Progenitor cell of endocrine pancreas (in vitro differentiated cells): Measurements from ENCODE around the gene ZDHHC8. TPM values are rescaled to one million over a fixed set of nuclear protein-coding genes. Genes with fewer than 3 reads are reported as not detected.
A peak's percentile ranks its signal among the peaks of the same experiment; 100 is the strongest.

Source experiments
- DNase-seq: peaks from one replicate; pipeline ENCODE4 v3.0.0; 2021; ENCODE audit warnings: low spot score; ENCODE audit not compliant: unreplicated experiment
- H3K27ac Mint-ChIP-seq: 2 replicates; pipeline ENCODE4 v1.8.0; 2021; ENCODE audit warnings: mild to moderate bottlenecking, moderate library complexity, mixed read lengths
- H3K27me3 Mint-ChIP-seq: 2 replicates; pipeline ENCODE4 v1.8.0; 2021; ENCODE audit warnings: mixed read lengths
- H3K36me3 Mint-ChIP-seq: 2 replicates; pipeline ENCODE4 v1.8.0; 2022; ENCODE audit warnings: mixed read lengths; ENCODE audit not compliant: insufficient read depth
- H3K4me1 Mint-ChIP-seq: 2 replicates; pipeline ENCODE4 v1.8.0; 2021; ENCODE audit warnings: low read depth, mixed read lengths
- H3K4me3 Mint-ChIP-seq: 2 replicates; pipeline ENCODE4 v1.8.0; 2021; ENCODE audit warnings: low read depth, mild to moderate bottlenecking, moderate library complexity, mixed read lengths
- H3K9me3 Mint-ChIP-seq: 2 replicates; pipeline ENCODE4 v1.8.0; 2021; ENCODE audit warnings: low read depth, mixed read lengths
- CTCF ChIP-seq: fragments of 200-600 bp; sonication (generic); IDR thresholded peaks from one replicate; pipeline ENCODE4 v1.5.0; 2021; ENCODE audit warnings: antibody characterized with exemption, mild to moderate bottlenecking; ENCODE audit not compliant: unreplicated experiment
- total RNA-seq: library from RNA; stranded (reverse); gene quantifications from 2 replicates; pipeline ENCODE4 v1.2.1, GENCODE V29; 2021

The ZDHHC8 gene
- total RNA-seq, 1 donor from 2014 or later, result 82.1 TPM

- peaks cover 12% of the 10 kb centered on the region for H3K4me1 Mint-ChIP-seq
- H3K9me3 Mint-ChIP-seq, result no peaks in the 10 kb centered on the region
- H3K36me3 Mint-ChIP-seq, result peaks cover 6% of the 10 kb centered on the region
- peak overlapping the region; percentile 92 for H3K27ac Mint-ChIP-seq
- no peak for DNase-seq
- no peak for TF ChIP-seq CTCF
- no peaks in the 10 kb centered on the region for H3K27me3 Mint-ChIP-seq
- peak overlapping the region; percentile 87 for H3K4me3 Mint-ChIP-seq
These were observed 13.8 kb upstream of the ZDHHC8 start for GRCh38 chr22:20117633-20118299.

DNA sequence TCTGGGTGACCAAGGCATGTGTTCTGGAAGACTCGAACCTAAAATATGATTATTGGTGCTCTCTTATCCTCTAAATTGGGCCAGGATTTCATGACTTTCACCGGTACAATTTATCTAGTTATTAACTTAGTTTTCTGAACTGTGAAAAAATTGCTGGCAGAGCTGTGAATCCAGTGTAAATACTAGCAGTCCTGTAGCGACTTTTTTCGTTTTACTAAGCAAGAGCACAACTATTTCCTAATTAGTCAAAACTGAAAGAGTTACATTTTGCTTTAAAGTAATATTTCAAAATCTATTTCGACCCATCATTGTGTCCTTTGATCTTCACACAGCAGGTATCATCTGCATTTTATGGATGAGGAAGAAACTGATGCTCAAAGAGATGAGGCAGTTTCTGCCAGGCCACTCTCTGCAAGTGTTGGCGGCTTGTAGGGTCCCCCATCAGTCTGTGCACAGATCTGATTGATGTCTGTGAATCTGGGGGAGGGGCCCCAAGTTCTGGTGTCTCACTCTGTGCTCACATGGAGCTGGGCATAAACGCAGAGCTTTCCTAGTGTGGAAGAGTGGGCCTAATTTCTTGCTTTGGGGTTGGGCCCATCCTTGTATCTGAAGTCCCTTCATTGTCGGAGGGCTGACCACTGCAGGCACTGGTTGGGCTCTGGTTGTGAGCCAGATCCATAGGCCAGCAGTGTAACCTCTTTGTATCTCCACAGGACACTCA lies 13.1 kb upstream of the ZDHHC8 start:
- Mint-ChIP-seq H3K4me1 (peaks cover 12% of the 10 kb centered on the region), H3K27me3 (no peaks in the 10 kb centered on the region), H3K27ac (peak overlapping the region; percentile 92), H3K36me3 (peaks cover 6% of the 10 kb centered on the region), H3K9me3 (no peaks in the 10 kb centered on the region), H3K4me3 (peak overlapping the region; percentile 87)
- TF ChIP-seq CTCF, result no peak
- no peak for DNase-seq

GRCh38 chr22:20121856-20122415 lies 9.7 kb upstream of the ZDHHC8 start:
- H3K9me3 Mint-ChIP-seq, result no peaks in the 10 kb centered on the region
- peaks cover 8% of the 10 kb centered on the region for H3K36me3 Mint-ChIP-seq
- no peak overlapping the region for H3K4me3 Mint-ChIP-seq
- TF ChIP-seq CTCF, result no peak
- H3K27me3 Mint-ChIP-seq, result no peaks in the 10 kb centered on the region
- H3K4me1 Mint-ChIP-seq, result peaks cover 9% of the 10 kb centered on the region
- no peak for DNase-seq
- H3K27ac Mint-ChIP-seq, result no peak overlapping the region

DNA sequence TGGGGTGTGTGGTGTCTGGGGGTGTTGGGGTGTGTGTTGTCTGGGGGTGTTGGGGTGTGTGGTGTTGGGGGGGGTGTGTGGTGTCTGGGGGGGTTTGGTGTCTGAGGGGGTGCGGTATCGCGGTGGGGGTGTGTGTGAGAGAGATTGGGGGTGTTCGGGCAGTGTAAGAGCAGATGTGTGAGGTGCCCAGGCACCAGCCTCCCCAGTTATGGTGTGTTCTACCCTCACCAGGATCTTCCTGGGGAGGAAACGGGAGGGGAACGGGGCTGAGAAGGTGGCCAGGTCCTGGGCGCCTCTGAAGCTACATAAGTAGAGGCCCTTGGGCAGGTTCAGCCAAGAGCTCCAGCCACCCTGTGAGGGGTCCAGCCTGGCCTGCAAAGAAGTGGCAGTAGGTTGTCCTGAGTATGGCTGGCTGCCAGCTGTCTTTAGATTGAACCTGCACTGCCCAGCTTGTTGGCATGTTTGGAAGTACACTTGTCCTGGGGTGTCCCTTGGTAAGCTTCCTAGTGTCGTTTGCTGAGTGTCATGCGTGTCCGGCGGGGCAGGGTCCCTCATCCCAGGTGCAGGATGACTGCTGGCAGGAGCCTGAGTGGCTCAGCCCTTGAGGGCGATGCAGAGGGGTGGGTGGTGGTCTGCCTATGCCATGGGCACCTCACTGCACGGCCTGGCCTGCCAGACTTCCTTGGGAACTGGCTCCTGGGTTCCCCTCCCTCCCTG lies 8.1 kb upstream of the ZDHHC8 start:
- Mint-ChIP-seq H3K27me3 (no peaks in the 10 kb centered on the region), H3K9me3 (no peaks in the 10 kb centered on the region), H3K4me3 (no peak overlapping the region), H3K27ac (no peak overlapping the region), H3K4me1 (peaks cover 6% of the 10 kb centered on the region), H3K36me3 (peaks cover 14% of the 10 kb centered on the region)
- no peak for DNase-seq
- no peak for TF ChIP-seq CTCF
